Neural cell (in vitro differentiated cells): ENCODE results near the gene TLE2.

Source experiments
- MXI1 ChIP-seq: fragments of 450-650 bp; conservative IDR thresholded peaks from 2 replicates; pipeline ENCODE4 v1.6.1; 2014; ENCODE audit warnings: antibody characterized with exemption, mild to moderate bottlenecking; ENCODE audit not compliant: poor library complexity, severe bottlenecking
- POLR2AphosphoS5 ChIP-seq: IDR thresholded peaks from 2 replicates; pipeline ENCODE4 v1.6.1; 2012
- RAD21 ChIP-seq: fragments of 450-650 bp; conservative IDR thresholded peaks from 2 replicates; pipeline ENCODE4 v1.6.1; 2014; ENCODE audit warnings: antibody characterized with exemption, mild to moderate bottlenecking, moderate library complexity
- REST ChIP-seq: IDR thresholded peaks from 2 replicates; pipeline ENCODE4 v1.6.1; 2012; ENCODE audit warnings: borderline replicate concordance
- SMC3 ChIP-seq: fragments of 450-650 bp; conservative IDR thresholded peaks from 2 replicates; pipeline ENCODE4 v1.6.1; 2014; ENCODE audit warnings: antibody characterized with exemption, mild to moderate bottlenecking, moderate library complexity; ENCODE audit not compliant: poor library complexity
- TF ChIP-seq, protein P1 (sequence below): fragments of 450-650 bp; IDR thresholded peaks from 2 replicates; pipeline ENCODE4 v1.5.1; 2014; ENCODE audit warnings: antibody characterized with exemption, mild to moderate bottlenecking, moderate library complexity; ENCODE audit not compliant: poor library complexity, severe bottlenecking

DNA sequence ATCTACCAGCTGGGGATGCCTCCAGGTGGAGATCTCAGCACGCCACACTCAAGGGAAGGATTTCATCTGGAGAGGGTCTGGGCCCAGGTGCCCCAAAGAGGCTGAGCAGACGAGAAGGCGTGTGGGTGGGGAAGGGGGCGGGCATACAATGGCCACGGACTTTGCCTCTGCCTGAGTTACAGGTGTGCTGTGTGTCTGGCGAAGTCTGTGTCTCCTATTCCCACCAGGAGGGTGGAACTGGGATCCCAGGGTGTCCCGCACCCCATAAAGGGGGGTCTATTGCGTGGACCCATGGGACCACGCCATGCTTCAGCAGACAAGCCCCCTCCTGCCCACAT, 3.6 kb downstream of the TLE2 start:
- TF ChIP-seq RAD21 (no peak), MXI1 (no peak), POLR2AphosphoS5 (no peak), REST (no peak), SMC3 (no peak)
- TF ChIP-seq, protein P1, sequence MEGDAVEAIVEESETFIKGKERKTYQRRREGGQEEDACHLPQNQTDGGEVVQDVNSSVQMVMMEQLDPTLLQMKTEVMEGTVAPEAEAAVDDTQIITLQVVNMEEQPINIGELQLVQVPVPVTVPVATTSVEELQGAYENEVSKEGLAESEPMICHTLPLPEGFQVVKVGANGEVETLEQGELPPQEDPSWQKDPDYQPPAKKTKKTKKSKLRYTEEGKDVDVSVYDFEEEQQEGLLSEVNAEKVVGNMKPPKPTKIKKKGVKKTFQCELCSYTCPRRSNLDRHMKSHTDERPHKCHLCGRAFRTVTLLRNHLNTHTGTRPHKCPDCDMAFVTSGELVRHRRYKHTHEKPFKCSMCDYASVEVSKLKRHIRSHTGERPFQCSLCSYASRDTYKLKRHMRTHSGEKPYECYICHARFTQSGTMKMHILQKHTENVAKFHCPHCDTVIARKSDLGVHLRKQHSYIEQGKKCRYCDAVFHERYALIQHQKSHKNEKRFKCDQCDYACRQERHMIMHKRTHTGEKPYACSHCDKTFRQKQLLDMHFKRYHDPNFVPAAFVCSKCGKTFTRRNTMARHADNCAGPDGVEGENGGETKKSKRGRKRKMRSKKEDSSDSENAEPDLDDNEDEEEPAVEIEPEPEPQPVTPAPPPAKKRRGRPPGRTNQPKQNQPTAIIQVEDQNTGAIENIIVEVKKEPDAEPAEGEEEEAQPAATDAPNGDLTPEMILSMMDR = no peak
